ENCODE results near the gene SUN5.

SUN5 gene

GRCh38 chr20:33014336-33015113, 10.3 kb upstream of the SUN5 start:
- DNase-seq (ENCODE audit: extremely low read depth in 1 of 2, low read depth in 1 of 2): no peak

- DNase-seq (ENCODE audit: extremely low read depth in 1 of 2, low read depth in 1 of 2): no peak
Measured at GRCh38 chr20:33013701-33014326, 9.6 kb upstream of the SUN5 start.

- no peak for DNase-seq (ENCODE audit: extremely low read depth in 1 of 2, low read depth in 1 of 2)
Measured at GRCh38 chr20:33012327-33013189, 8.3 kb upstream of the SUN5 start.

GRCh38 chr20:33010674-33011449, 6.6 kb upstream of the SUN5 start:
- DNase-seq (ENCODE audit: extremely low read depth in 1 of 2, low read depth in 1 of 2): no peak

- no peak for DNase-seq (ENCODE audit: extremely low read depth in 1 of 2, low read depth in 1 of 2)
Measured at GRCh38 chr20:33010133-33010504, 5.9 kb upstream of the SUN5 start.

- DNase-seq (ENCODE audit: extremely low read depth in 1 of 2, low read depth in 1 of 2): no peak
Measured at GRCh38 chr20:33009214-33010132, 5.2 kb upstream of the SUN5 start.

- no peak for DNase-seq (ENCODE audit: extremely low read depth in 1 of 2, low read depth in 1 of 2)
Measured at GRCh38 chr20:33008336-33009213, 4.3 kb upstream of the SUN5 start.

- DNase-seq (ENCODE audit: extremely low read depth in 1 of 2, low read depth in 1 of 2): no peak
Measured at GRCh38 chr20:33007376-33008335, 3.4 kb upstream of the SUN5 start, which contains the start of gene BPIFB2. Gene BPIFB2 (plus strand): TSS chr20:33007704. CDS start chr20:33008575, 871 bp downstream.

GRCh38 chr20:33006776-33007375, 2.6 kb upstream of the SUN5 start:
- no peak for DNase-seq (ENCODE audit: extremely low read depth in 1 of 2, low read depth in 1 of 2)

- DNase-seq (ENCODE audit: extremely low read depth in 1 of 2, low read depth in 1 of 2): no peak
Measured at GRCh38 chr20:33005908-33006775, 1.9 kb upstream of the SUN5 start.

GRCh38 chr20:33005132-33005566, 916 bp upstream of the SUN5 start:
- no peak for DNase-seq (ENCODE audit: extremely low read depth in 1 of 2, low read depth in 1 of 2)

- DNase-seq (ENCODE audit: extremely low read depth in 1 of 2, low read depth in 1 of 2): no peak
Measured at GRCh38 chr20:33002087-33002808, 2.0 kb downstream of the SUN5 start.

GRCh38 chr20:33000802-33001466, 3.3 kb downstream of the SUN5 start:
- no peak for DNase-seq (ENCODE audit: extremely low read depth in 1 of 2, low read depth in 1 of 2)

- no peak for DNase-seq (ENCODE audit: extremely low read depth in 1 of 2, low read depth in 1 of 2)
Measured at GRCh38 chr20:32999603-33000250, 4.5 kb downstream of the SUN5 start.

GRCh38 chr20:32997431-32997830, 6.8 kb downstream of the SUN5 start:
- no peak for DNase-seq (ENCODE audit: extremely low read depth in 1 of 2, low read depth in 1 of 2)
